Activated effector memory CD4-positive, alpha-beta T cell treated with anti-CD3 and anti-CD28 coated beads, Interleukin-2, amount 50 U/mL, for 16 hours (primary cell): ENCODE measurements around the gene PRDM11.

ENCODE experiments used
- DNase-seq: peaks from one replicate; pipeline ENCODE4 v3.0.0-alpha.2; 2020

The PRDM11 gene

GRCh38 chr11:45142241-45143055 is 4.0 kb upstream of the PRDM11 start:
- DNase-seq: no peak

GRCh38 chr11:45143494-45143893 is 2.9 kb upstream of the PRDM11 start:
- DNase-seq: no peak

DNA sequence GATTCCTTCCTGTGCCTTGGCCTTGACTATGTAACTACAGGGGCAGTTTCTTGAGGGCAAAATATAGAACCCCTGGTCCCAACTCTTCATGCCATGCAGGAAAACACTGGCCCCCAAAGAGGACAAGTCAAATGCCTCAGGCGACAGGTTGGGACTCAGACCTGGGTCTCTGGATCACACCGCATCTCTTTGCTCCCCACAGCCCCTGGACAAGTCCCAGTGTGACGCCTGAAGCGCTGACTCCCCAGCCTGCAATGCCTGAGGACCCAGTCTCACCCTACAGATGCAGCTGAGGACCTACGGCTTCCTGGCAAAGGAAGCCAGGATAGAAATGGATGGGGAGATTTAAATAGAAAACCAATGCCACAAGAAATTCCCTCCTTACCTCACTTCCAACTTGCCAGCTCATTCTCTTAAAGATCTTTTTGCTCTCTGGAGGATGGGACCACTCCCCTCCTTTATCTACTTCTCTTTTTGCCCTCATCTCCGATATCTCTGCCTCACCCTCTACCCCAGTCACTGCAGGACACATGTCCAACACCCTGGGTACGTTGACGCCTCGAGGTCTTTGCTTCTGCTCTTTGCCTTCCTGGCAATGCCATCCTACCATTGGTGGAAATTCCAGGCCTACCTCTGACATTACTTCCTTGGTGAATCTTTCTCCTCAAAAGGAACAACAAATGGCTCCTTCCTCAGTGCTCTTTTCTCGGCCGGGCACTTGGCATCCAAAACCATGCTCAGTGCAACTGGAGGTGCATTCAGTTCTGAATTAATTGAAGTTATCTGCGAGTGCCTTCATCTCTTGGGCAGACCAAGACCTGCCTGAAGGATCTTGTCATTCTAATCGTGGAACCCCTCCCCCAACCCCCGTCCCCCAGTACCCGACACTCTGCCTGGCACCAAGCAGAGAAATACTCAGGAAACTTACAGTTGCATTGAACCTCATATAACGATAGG is 2.0 kb upstream of the PRDM11 start:
- DNase-seq: peak; percentile 41

- no peak for DNase-seq
These were observed 1.4 kb upstream of the PRDM11 start for GRCh38 chr11:45145083-45145378.

- DNase-seq: peak; percentile 62
These were observed 914 bp upstream of the PRDM11 start for GRCh38 chr11:45145379-45146071.

GRCh38 chr11:45147017-45147728 is 734 bp downstream of the PRDM11 start:
- DNase-seq: peak; percentile 97

- peak; percentile 44 for DNase-seq
These were observed 1.6 kb downstream of the PRDM11 start for GRCh38 chr11:45147891-45148675.

GRCh38 chr11:45149483-45150056 is 3.1 kb downstream of the PRDM11 start:
- peak; percentile 33 for DNase-seq

GRCh38 chr11:45150301-45150700 is 3.9 kb downstream of the PRDM11 start:
- DNase-seq: no peak

DNA sequence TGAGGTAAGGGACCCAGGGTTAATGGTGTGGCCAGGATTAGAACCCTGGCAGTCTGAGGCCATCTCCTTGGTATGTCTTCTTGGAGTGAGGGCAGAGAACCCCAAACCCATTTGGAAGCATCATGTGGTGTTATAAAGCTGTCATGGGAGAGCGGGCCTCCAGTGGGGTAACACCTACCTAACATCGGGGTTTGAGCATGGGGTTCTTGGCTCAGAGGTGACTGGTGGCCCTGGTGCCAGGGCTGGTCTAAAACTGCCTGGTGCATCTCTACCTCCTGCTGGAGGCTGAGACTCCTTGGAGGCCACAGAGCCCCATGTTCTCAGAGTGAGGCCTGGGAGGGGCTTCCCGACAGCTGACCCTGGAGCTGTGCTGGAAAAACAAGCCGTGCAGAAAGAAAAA is 4.5 kb downstream of the PRDM11 start:
- no peak for DNase-seq

DNA sequence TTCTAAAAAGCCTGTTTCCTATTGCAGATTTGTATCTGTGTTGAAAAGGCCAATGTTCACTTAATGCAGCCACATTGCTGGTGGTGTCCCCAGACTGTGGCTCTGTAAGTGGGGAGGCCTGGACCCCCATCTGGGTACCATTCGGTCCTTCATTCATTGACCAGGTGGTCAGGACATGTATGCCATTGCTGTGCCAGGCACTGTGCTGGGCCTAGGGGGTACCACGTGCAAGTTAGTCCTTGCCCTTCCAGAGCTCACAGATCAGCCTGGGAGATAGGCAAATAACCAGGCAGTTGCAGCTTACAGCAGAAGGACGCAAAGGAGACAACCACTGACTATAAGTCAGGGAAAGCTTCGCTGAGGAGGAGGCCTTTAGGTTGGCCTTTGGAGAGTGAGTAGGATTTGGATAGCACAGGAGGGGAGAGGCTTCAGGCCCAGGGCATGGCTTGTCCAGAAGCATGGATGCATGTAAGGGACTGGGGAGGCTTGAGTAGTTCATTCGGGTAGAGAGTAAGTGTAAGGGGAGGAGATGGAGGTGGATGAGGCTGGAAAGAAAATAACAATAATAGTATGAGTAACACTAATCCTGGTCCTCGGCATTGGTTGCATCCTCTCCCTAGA is 5.0 kb downstream of the PRDM11 start:
- no peak for DNase-seq

GRCh38 chr11:45152740-45153595 is 6.5 kb downstream of the PRDM11 start:
- DNase-seq: no peak

DNA sequence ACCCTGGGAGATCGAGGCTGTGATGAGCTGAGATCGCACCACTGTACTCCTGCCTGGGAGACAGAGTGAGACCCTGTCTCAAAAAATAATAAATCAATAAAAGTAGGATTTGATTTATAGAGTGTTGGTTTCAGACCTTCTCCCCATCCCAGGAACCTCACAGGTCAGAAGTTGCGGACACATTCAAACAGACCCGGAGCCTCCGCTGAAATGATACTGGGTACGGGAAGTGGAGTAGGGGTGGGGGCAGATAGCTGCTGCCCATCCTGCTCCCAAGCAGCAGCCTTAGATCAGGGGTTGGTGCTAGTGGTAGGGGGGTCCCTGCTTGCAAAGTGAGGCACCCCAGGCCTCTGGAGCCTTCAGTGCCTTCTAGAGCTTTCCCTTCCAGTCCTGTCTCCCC is 7.8 kb downstream of the PRDM11 start:
- no peak for DNase-seq

DNA sequence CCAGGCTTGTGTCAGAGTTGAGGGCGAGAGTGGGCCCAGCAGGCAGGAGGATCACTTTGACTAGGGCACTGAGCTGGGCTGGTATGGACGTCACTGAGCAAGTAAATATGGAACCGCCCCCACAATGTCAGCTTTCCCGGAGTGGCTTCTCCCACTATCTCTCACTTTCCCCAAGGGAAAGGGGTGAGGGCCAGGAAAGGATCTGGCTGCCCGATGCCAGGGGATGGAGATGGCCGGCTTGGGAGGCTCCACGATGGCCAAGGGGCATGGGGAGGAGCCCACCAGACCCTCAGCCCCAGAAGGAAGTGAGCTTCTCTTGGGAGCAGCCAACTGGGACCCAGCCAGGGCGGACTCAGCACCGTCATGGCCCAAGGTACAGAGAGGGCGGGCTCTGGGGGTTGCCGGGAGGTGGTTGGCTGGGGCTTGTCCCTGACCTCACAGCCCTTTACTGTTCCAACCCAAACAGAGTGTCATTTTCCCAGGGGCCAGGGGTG is 8.7 kb downstream of the PRDM11 start:
- no peak for DNase-seq

- DNase-seq: no peak
These were observed 9.3 kb downstream of the PRDM11 start for GRCh38 chr11:45155627-45156180.

GRCh38 chr11:45156201-45156600 is 9.8 kb downstream of the PRDM11 start:
- no peak for DNase-seq

GRCh38 chr11:45156741-45157140 is 10.3 kb downstream of the PRDM11 start:
- no peak for DNase-seq

DNA sequence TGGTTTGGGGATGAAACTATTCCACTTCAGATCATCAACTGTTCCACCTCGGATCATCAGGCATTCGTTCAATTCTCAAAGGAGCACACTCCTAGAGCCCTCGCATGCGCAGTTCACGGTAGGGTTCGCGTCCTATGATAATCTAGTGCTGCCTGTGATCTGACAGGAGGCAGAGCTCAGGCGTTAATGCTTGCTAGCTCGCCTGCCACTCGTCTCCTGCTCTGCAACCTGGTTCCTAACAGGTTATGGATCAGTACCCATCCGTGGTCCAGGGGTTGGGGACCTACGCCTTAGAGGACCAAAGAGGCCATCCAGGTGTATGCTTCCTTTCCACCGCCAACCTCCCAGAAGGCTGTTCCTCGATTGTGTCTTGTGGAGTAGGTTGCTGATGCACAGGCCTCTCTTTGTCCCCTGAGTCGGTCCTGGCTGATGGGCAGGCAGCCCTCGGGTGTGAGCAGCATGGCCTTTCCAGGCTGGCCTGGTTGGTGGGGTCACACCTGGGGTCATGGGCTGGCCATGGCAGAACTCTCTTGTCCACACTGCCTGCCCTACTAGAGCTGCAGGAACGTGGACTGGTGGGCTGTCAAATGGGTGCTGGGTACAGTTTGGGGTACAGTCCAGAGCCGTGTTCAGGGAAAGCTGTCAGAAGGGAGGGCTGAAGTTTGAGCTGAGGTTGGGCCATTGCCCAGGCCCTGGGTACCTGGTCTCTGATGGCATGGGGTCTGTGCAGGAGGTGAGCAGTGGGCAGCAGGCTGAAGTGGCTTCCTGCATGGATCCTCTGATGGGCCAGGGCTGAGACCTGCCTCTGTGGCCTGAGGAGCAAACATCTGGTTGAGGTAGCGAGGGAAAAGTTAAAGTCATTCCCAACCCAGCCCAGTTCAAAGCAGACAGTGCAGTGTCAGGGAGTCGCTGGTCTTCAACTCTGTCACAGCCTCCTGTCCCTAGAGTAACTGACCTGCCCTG is 11.1 kb downstream of the PRDM11 start:
- DNase-seq: no peak
